ENCODE results near the gene PRKAR2B. TPM values are rescaled to one million over a fixed set of nuclear protein-coding genes. Genes with fewer than 3 reads are reported as not detected.
"Not testable (repeated sequence)": the region's sequence is repeated elsewhere in the genome, so short reads cannot be mapped to it uniquely, and the experiment has no call there.

Gene PRKAR2B
- total and polyA plus RNA-seq, 12 donors: 30.4 to 212 (median 82.9) TPM

DNA sequence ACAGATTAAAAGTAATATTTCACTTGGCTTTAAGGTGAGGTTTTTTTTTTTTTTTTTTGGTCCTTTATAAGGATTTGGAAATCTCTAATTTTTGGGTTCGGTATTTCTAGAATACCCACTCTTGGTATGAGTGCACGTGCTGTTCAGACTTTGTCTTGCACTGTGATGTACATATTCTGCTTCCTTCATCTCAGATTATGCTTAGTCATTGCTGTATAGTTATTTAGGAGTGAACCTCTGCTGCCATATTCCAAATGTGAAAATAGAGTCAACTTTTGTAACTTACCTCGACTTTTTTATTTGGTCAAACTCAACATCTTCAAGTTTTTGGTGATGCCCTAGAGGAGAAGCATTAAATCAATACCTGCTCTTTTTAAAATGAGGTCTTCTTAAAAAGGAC lies 84.2 kb downstream of the PRKAR2B start:
- intact Hi-C loops (cut with DNase I): no loop called here
- WGBS, 4 donors: 93 to 96% (median 94%) methylated on average over 3 of the region's 3 CpGs

GRCh38 chr7:107130487-107131220 lies 86.1 kb downstream of the PRKAR2B start:
- TF ChIP-seq CTCF (IDR thresholded peaks at IDR 0.05) (no peak), POLR2A (IDR thresholded peaks at IDR 0.05) (no peak)
- intact Hi-C loops (cut with DNase I): no loop called here
- Histone ChIP-seq H3K27ac (no peak overlapping the region), H3K36me3 (replicated peaks in 1 of 2) (no peaks in the 10 kb centered on the region), H3K4me3 (no peak overlapping the region), H3K9me3 (replicated peaks in 1 of 3) (no peaks in the 10 kb centered on the region), H3K27me3 (no peaks in the 10 kb centered on the region), H3K4me1 (replicated peaks in 1 of 2) (no peaks in the 10 kb centered on the region)
- no peak for DNase-seq
- WGBS, 4 donors: 76 to 87% (median 80%) methylated on average over 6 of the region's 6 CpGs

More for the DNA sequence above, 84.2 kb downstream of the PRKAR2B start:
- no peak for DNase-seq
- no peak for TF ChIP-seq CTCF (IDR thresholded peaks at IDR 0.05)
- Histone ChIP-seq H3K27me3 (no peaks in the 10 kb centered on the region), H3K4me3 (no peak overlapping the region), H3K4me1 (replicated peaks in 1 of 2) (no peaks in the 10 kb centered on the region), H3K27ac (no peak overlapping the region), H3K36me3 (replicated peaks in 1 of 2) (no peaks in the 10 kb centered on the region), H3K9me3 (replicated peaks in 1 of 3) (no peaks in the 10 kb centered on the region)

DNA sequence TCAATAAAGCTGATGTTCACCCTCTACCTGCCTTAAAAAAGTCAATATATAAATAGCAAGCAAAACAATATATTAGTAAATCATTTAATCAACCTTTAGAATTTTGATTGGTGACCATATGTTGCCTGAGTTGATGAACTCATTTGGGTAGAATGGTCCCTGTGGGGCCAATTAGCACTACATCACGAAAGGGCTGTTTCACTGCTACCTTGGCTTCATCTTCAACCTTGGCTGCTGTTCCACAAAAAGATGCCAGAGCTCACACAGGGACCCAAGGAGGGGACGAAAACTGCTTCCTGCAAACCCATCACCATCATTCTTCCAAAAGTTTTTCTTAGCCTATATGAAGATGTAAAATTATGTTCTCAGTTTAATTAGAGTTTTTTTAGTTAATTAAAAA lies 88.9 kb downstream of the PRKAR2B start:
- no peak for TF ChIP-seq POLR2A (IDR thresholded peaks at IDR 0.05)
- TF ChIP-seq CTCF (IDR thresholded peaks at IDR 0.05): no peak
- no peaks in the 10 kb centered on the region for H3K36me3 ChIP-seq (replicated peaks in 1 of 2)
- H3K27me3 ChIP-seq: no peaks in the 10 kb centered on the region
- H3K9me3 ChIP-seq (replicated peaks in 1 of 3): no peaks in the 10 kb centered on the region
- WGBS, 4 donors: 83 to 90% (median 87%) methylated on average over 2 of the region's 2 CpGs
- intact Hi-C loops (cut with DNase I): no loop called here
- no peak overlapping the region for H3K4me3 ChIP-seq
- no peak for DNase-seq
- H3K4me1 ChIP-seq (replicated peaks in 1 of 2): peaks cover 1 to 9% of the 10 kb centered on the region in 2 donors
- H3K27ac ChIP-seq: no peak overlapping the region

DNA sequence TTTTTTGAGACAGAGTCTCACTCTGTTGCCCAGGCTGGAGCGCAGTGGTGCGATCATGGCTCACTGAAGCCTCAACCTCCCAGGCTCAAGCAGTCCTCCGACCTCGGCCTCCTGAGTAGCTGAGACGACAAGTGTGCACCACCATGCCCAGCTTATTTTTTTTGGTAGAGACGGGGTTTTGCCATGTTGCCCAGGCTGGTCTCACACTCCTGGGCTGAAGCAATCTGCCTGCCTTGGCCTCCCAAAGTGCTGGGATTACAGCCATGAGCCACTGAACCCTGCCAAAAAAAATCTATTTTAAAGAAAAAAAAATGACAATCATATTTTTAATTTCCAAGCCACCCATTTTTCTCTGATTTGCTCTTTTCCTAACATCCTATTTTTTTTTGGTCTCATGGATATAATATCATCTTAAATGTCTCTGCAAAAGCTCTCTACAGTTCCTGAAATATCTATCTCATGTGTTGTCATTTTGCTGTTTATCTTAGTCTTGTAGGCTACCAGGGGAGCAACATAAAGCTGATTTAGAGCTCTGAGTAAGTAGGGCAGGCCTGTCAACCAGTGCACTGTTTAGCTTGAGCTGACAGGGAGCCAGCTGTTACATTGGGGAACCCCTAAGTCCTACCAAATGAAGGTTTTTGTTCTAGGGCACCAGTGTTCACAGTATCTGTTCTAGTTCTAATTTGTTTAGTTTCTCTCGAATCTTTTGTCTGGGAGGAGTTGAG lies 94.4 kb downstream of the PRKAR2B start:
- Histone ChIP-seq H3K4me1 (replicated peaks in 1 of 2) (peaks cover 11 to 20% of the 10 kb centered on the region in 2 donors), H3K27ac (no peak overlapping the region), H3K36me3 (replicated peaks in 1 of 2) (no peaks in the 10 kb centered on the region), H3K27me3 (no peaks in the 10 kb centered on the region), H3K4me3 (no peak overlapping the region), H3K9me3 (replicated peaks in 1 of 3) (no peaks in the 10 kb centered on the region)
- 76 to 88% (median 86%) methylated on average over 7 of the region's 7 CpGs for WGBS, 4 donors
- intact Hi-C loops (cut with DNase I): no loop called here
- TF ChIP-seq POLR2A (IDR thresholded peaks at IDR 0.05) (no peak), CTCF (IDR thresholded peaks at IDR 0.05) (no peak)
- peak in 1 of 7 donors; percentile 15 for DNase-seq

- H3K4me1 ChIP-seq (replicated peaks in 1 of 2): peaks cover 11 to 22% of the 10 kb centered on the region in 2 donors
- not testable (repeated sequence) for DNase-seq; H3K27ac ChIP-seq; H3K36me3 ChIP-seq (replicated peaks in 1 of 2); H3K9me3 ChIP-seq (replicated peaks in 1 of 3); H3K4me3 ChIP-seq; H3K27me3 ChIP-seq
- intact Hi-C loops (cut with DNase I): loop anchor here (10.0 kb wide), 2 partner anchors 99 to 349 kb away; partner anchors contain the start of gene PRKAR2B (in 1 of the 2)
- WGBS, 4 donors: 80 to 93% (median 87%) methylated on average over 5 of the region's 5 CpGs
Measured at GRCh38 chr7:107143875-107144274, 99.4 kb downstream of the PRKAR2B start.
